Measurements from ENCODE around the gene HOMER1. TPM values are rescaled to one million over a fixed set of nuclear protein-coding genes. Genes with fewer than 3 reads are reported as not detected.

The HOMER1 gene
- 20.3 TPM for total RNA-seq

GRCh38 chr5:79513704-79514390 is at the start of gene HOMER1:
Gene HOMER1 (minus strand): TSS chr5:79514134. CDS start chr5:79512774, 1,360 bp downstream.
- peak; percentile 67 for DNase-seq

- no peak for DNase-seq
Measured at GRCh38 chr5:79563247-79563590, 49.3 kb upstream of the HOMER1 start.

DNA sequence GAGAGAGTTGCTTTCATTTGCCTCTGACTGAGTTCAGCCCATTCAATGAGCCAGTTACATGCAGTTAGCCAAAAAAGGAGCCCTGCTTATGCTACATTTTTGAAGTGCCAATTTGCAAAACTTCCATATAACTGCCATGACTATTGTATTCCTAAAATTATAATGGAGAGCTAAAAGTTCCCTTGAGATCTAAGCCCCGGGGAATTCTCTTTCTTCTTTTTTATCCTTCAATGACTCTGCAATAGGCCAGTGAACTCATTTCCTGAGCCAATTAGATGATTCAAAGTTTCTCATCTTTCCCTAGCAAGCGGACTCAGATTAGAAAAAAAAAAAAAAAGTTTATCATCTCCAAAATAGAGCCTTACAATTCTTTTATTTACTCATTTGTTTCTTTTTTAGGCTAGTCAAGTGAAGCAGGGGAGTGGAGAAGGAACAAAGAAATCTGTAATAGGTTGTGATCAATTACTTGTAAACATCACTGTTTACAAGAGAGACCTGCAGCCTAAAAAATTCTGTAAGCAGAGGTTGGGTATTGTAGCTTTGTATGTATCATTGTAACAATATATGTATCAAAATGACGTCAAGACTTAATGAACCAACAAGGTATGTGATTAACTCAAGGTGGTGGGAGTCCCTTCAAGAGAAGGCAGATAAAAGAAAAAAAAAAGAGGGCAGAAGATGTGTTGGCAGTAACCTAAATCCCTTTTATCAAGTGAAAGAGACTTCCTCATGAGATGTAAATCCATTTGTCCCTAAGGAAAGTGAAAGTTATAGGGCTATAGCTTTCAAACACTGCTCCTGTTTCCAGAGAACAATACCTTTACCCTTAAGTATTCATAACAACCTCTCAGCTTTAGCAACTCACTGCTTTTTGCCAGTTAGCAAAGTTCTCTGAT is 48.7 kb upstream of the HOMER1 start:
- DNase-seq = no peak

DNA sequence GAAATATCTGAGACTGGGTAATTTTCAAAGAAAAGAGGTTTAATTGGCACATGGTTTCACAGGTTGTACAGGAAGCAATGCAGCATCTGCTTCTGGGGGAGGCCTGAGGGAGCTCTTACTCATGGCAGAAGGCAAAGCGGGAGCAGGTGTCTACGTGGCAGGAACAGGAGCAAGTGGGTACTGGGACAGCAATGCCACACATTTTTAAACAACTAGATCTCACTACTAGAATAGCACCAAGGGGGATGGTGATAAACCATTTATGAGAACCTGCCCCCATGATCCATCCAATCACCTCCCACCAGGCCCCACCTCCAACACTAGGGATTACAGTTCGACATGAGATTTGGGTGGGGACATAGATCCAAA is 47.6 kb upstream of the HOMER1 start:
- DNase-seq = no peak

- no peak for DNase-seq
Measured at GRCh38 chr5:79560771-79561524, 47.0 kb upstream of the HOMER1 start.

GRCh38 chr5:79555418-79555817 is 41.5 kb upstream of the HOMER1 start:
- no peak for DNase-seq

- peak; percentile 16 for DNase-seq
Measured at GRCh38 chr5:79552984-79553383, 39.0 kb upstream of the HOMER1 start.

DNA sequence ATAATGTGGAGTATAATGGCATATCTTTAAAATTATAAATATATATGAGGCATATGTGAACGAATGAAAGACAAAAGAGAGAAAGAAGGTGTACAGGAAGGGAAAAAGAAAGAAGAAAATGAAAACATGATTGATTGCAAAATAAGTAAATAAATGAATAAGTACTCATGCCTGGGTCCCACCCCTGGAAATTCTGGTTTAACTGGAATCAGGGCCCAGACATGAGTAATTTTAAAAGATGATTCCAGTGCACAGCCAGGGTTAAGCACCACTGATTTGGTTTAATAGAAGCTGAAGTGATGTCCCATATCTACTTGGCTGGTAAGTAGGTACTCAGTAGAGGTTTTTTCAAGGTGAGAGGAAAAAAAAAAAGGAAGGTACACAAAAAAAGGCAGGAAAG is 34.0 kb upstream of the HOMER1 start:
- DNase-seq = no peak

GRCh38 chr5:79547429-79547822 is 33.5 kb upstream of the HOMER1 start:
- DNase-seq = no peak

GRCh38 chr5:79546782-79547428 is 33.0 kb upstream of the HOMER1 start:
- DNase-seq = no peak

DNA sequence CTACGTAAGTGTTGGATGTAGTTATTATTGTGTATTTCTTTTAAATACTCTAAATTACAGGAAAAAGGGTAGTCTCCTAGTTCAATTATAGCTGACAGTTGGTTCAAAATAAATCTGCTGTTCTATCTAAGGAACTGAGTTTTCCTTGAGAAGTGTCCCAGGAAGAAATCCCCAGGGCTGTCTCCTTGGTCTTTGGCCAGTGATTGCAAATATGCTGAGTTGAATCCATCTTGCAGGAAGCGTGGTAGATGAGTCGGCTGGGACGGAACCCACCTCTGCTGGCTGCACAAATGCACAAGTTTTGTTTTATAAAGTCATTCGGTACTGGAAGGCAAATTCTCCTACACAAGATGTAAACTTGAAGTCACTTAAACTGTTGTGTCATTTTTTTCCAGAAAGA is 30.2 kb upstream of the HOMER1 start:
- no peak for DNase-seq

DNA sequence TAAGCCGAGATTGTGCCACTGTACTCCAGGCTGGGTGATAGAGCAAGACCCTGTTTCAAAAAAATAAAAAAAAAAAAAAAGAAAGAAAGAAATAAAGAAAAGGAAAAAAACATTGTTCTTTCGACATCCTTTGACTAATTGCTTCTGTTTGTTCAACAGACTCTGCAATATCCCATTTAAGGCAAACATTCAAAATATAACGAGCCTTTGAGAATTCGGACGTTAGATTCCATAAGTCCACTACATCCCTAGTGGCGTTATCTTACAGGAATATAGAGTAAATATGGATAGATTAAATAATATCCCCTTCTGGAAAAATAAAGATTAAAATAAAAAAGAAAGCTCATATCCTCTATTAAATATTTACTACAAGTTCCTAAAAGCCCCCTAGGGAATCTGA is 27.0 kb upstream of the HOMER1 start:
- DNase-seq = no peak

DNA sequence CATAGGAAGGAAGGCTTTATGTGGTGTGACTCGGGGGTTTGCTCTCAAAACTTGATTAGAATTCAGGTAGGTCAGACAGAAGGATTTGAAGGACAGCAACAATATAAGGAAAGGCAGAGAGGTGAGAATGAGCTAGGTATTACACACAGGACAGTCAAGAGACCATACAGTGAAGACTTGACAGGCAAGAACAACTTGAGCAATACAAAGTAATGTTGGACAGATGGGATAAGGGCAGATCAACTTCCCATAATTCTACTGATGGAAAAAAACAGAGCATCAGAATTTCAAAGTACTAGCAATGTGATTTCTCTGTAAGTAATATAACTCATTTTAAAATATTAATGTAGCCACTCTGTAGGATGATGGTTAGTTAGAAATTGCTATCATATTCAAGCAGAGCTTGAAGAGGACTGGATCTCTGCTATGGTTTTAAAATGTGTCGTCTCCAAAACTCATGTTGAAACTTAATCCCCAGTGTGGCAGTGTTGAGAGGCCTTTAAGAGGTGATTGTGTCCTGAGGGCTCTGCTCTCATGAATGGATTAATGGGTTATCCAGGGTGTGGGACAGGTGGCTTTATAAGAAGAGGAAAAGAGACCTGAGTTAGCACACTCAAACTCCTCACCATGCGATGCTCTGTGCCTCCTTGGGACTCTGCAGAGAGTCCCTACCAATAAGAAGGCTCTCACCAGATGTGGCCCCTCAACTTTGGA is 22.4 kb upstream of the HOMER1 start:
- DNase-seq = no peak

DNA sequence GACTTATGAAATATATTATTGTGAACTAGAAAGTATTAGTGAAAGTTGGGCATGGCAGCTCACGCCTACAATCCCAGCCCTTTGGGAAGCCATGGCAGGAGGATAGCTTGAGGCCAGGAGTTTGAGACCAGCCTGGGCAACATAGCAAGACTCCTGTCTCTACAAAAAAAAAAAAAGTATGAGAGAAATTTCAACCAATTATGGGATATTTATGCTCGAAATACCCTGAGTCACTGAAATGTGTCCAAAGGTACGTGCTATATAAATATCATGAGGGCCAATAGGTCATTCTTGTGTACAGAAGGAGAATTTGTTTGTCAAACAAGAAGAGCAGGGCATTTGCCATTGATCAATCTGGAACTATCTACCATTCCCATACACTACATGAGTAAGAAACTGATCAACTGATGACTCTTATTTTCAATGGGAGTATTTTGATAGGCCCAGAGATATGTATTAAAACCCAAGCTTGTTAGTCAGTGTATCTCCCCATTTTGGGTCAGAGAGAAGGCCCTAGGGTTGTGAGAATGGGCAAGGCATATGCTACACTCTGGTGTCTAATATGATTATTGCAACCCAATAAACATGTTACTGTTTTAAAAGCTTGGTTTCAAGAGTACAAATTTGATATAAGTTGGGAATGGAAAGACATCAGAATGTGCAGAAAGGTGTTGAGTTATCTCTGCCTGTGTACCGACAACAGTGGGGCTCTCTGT is 21.7 kb upstream of the HOMER1 start:
- DNase-seq = no peak

- DNase-seq = no peak
Measured at GRCh38 chr5:79529110-79529509, 15.2 kb upstream of the HOMER1 start.

GRCh38 chr5:79527431-79527830 is 13.5 kb upstream of the HOMER1 start:
- DNase-seq = no peak

DNA sequence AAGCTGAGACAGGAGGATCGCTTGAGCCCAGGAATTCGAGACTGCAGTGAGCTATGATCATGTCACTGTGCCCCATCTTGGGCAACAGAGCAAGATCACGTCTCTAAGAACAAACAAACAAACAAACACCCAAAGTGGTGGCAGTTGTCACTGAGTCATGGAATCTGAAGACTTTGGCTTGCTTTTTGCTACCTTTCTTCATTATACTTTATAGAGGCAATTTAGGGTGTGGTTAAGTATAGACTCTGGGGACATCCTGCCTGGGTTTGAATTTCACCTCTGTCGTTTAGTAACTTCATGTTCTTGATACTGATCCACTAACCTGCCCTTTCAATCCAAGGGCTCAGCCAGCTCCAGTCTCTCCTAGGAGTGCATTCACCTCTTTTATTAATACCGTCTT is 13.0 kb upstream of the HOMER1 start:
- DNase-seq = no peak

- no peak for DNase-seq
Measured at GRCh38 chr5:79526493-79526892, 12.6 kb upstream of the HOMER1 start.

GRCh38 chr5:79521156-79521555 is 7.2 kb upstream of the HOMER1 start:
- DNase-seq = no peak

GRCh38 chr5:79518718-79519117 is 4.8 kb upstream of the HOMER1 start:
- no peak for DNase-seq

GRCh38 chr5:79517601-79518000 is 3.7 kb upstream of the HOMER1 start:
- no peak for DNase-seq
